ENCODE results near the gene GOSR2. TPM values are rescaled to one million over a fixed set of nuclear protein-coding genes. Genes with fewer than 3 reads are reported as not detected.

Gene GOSR2
- total and polyA plus RNA-seq, 2 donors (not counting 3 experiments of a cell fraction or from before 2014, with no cell fraction given), result 48.6 to 54.7 TPM

- TF ChIP-seq JUN (IDR thresholded peaks at IDR 0.05; ENCODE audit: borderline replicate concordance, insufficient read depth, insufficient read length, low read depth) (no peak), MYC (IDR thresholded peaks at IDR 0.05; ENCODE audit: low read depth, low read length) (no peak), MAX (IDR thresholded peaks at IDR 0.05; ENCODE audit: insufficient read depth, insufficient read length) (no peak), EZH2 (IDR thresholded peaks at IDR 0.05; ENCODE audit: borderline replicate concordance, low read depth, low read length, severe bottlenecking) (no peak), FOS (IDR thresholded peaks at IDR 0.05; ENCODE audit: borderline replicate concordance, insufficient read depth, low read length) (no peak), CTCF (IDR thresholded peaks at IDR 0.05; ENCODE audit: extremely low read depth in 1 of 2, insufficient read depth in 1 of 2, low read depth in 1 of 2, low read length in 2 of 2) (no peak), POLR2AphosphoS5 (IDR thresholded peaks at IDR 0.05; ENCODE audit: insufficient read depth, low read depth, low read length) (no peak), POLR2A (IDR thresholded peaks at IDR 0.05; ENCODE audit: low read depth, low read length) (no peak), GATA2 (IDR thresholded peaks at IDR 0.05; ENCODE audit: insufficient read depth, insufficient read length, low read depth, low read length) (no peak)
- DNase-seq (ENCODE audit: low read depth, low spot score), result no peak
- H3K4me3 ChIP-seq (replicated peaks in 1 of 3; ENCODE audit: insufficient read depth in 1 of 3, low read depth in 1 of 3, low read length in 3 of 3), result no peak overlapping the region
- no peaks in the 10 kb centered on the region for H3K9me3 ChIP-seq (replicated peaks; ENCODE audit: control insufficient read depth, insufficient read depth, low read length)
- dilution Hi-C loops (cut with MboI; ENCODE audit: extremely low pct_ligation_motif_present, low sequenced_read_pairs) (no loop called here), intact Hi-C loops (cut with micrococcal nuclease) (no loop called here)
- H2AFZ ChIP-seq (ENCODE audit: low read depth, low read length), result no peak overlapping the region
- no TSS peak for BruUV-seq (replicated peaks)
- no peaks in the 10 kb centered on the region for H4K20me1 ChIP-seq (replicated peaks; ENCODE audit: control insufficient read depth, extremely low read depth, insufficient read depth, low read length)
- H3K27ac ChIP-seq (ENCODE audit: insufficient read depth, low read depth, low read length), result no peak overlapping the region
- H3K9ac ChIP-seq (replicated peaks; ENCODE audit: extremely low read depth, insufficient read depth, low read length), result no peak overlapping the region
- no peaks in the 10 kb centered on the region for H3K79me2 ChIP-seq (ENCODE audit: control insufficient read depth, insufficient read depth, low read length)
- peaks cover 0 to 1% of the 10 kb centered on the region in 2 experiments for H3K27me3 ChIP-seq (ENCODE audit: control insufficient read depth in 2 of 2, insufficient read depth in 2 of 2, low read length in 2 of 2)
- ChIA-PET POLR2A (no interaction called here), CTCF (interaction anchor here (1.3 kb wide), 1 partner anchor 40 kb away, joined by 3 read pairs; no protein-coding TSS in a partner anchor)
- H3K9me1 ChIP-seq (replicated peaks; ENCODE audit: control insufficient read depth, extremely low read depth, insufficient read depth, low read length), result no peaks in the 10 kb centered on the region
- H3K4me1 ChIP-seq (ENCODE audit: control insufficient read depth, extremely low read depth, insufficient read depth, low read length), result no peaks in the 10 kb centered on the region
- no peak for FAIRE-seq
- no peaks in the 10 kb centered on the region for H3K36me3 ChIP-seq (ENCODE audit: control insufficient read depth in 2 of 2, extremely low read depth in 1 of 2, insufficient read depth in 2 of 2, low read length in 2 of 2)
- no peak overlapping the region for H3K4me2 ChIP-seq (ENCODE audit: insufficient read depth, low read length)
Observed at GRCh38 chr17:46901291-46901690, 21.7 kb upstream of the GOSR2 start.
